Measurements from ENCODE around the gene PRDM16. TPM values are rescaled to one million over a fixed set of nuclear protein-coding genes. Genes with fewer than 3 reads are reported as not detected.

PRDM16 gene
- total and polyA plus RNA-seq, 2 donors (not counting 1 experiment from before 2014, with no cell fraction given): 0.03 to 0.12 TPM

DNA sequence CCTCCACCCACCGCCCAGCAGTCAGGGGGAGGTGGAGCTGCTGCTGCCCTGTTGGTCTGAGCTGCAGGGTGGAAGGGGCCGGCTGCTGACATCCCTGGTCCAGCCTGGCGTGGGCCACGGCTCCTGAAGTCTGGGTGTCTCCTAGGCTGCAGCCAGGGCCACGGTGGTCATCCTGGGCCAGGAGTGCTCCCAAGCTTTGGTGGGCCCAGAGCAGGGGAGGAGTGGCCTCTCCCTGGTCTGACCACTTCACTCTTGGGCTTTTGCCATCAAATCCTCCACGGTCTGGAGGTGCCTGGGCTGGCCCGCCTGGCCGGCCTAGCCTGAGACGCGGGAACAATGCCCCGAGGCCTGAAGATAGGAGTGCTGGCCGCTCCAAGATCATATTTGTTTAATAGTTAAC lies 5.8 kb downstream of the PRDM16 start:
- no peak overlapping the region for H3K27ac ChIP-seq (ENCODE audit: low read length in 2 of 2)
- ChIA-PET CTCF (no interaction called here), POLR2A (no interaction called here)
- H3K4me3 ChIP-seq (ENCODE audit: control extremely low read depth in 1 of 5, extremely low read depth in 1 of 5, insufficient read depth in 1 of 5, low read depth in 2 of 5, low read length in 4 of 5): no peak overlapping the region
- no peaks in the 10 kb centered on the region for H3K36me3 ChIP-seq (replicated peaks in 1 of 2; ENCODE audit: control extremely low read depth in 1 of 2, control insufficient read depth in 1 of 2, extremely low read depth in 1 of 2, insufficient read depth in 2 of 2, low read length in 1 of 2)
- H3K4me2 ChIP-seq (replicated peaks; ENCODE audit: low read depth, low read length, poor library complexity, severe bottlenecking): no peak overlapping the region
- no peak for TF ChIP-seq EZH2 (IDR thresholded peaks at IDR 0.05; ENCODE audit: borderline replicate concordance, insufficient read depth, low read depth, low read length, poor library complexity, severe bottlenecking)
- TF ChIP-seq, protein P1, sequence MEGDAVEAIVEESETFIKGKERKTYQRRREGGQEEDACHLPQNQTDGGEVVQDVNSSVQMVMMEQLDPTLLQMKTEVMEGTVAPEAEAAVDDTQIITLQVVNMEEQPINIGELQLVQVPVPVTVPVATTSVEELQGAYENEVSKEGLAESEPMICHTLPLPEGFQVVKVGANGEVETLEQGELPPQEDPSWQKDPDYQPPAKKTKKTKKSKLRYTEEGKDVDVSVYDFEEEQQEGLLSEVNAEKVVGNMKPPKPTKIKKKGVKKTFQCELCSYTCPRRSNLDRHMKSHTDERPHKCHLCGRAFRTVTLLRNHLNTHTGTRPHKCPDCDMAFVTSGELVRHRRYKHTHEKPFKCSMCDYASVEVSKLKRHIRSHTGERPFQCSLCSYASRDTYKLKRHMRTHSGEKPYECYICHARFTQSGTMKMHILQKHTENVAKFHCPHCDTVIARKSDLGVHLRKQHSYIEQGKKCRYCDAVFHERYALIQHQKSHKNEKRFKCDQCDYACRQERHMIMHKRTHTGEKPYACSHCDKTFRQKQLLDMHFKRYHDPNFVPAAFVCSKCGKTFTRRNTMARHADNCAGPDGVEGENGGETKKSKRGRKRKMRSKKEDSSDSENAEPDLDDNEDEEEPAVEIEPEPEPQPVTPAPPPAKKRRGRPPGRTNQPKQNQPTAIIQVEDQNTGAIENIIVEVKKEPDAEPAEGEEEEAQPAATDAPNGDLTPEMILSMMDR (IDR thresholded peaks at IDR 0.05): no peak
- no peak for ATAC-seq (ENCODE audit: low read depth)
- H3K27me3 ChIP-seq (replicated peaks in 1 of 4; ENCODE audit: control extremely low read depth in 1 of 4, control insufficient read depth in 3 of 4, insufficient read depth in 4 of 4, low read length in 3 of 4): peaks cover 0 to 40% (median 1%) of the 10 kb centered on the region in 4 experiments
- H3K9me3 ChIP-seq (ENCODE audit: control extremely low read depth in 1 of 3, control insufficient read depth in 2 of 3, insufficient read depth in 1 of 3, low read length in 2 of 3): peaks cover 0 to 11% (median 0%) of the 10 kb centered on the region in 3 donors
- no peaks in the 10 kb centered on the region for H3K9me3 Mint-ChIP-seq (ENCODE audit: insufficient read depth)
- H3K27ac Mint-ChIP-seq: no peak overlapping the region
- H3K4me1 ChIP-seq (ENCODE audit: control insufficient read depth in 2 of 2, insufficient read depth in 2 of 2, low read length in 2 of 2): no peaks in the 10 kb centered on the region
- H3K4me1 Mint-ChIP-seq: no peaks in the 10 kb centered on the region
- H3K79me2 ChIP-seq (ENCODE audit: control insufficient read depth, insufficient read depth, low read length): no peaks in the 10 kb centered on the region
- H3K27me3 Mint-ChIP-seq: peaks cover 32% of the 10 kb centered on the region
- intact Hi-C loops (cut with micrococcal nuclease): no loop called here
- no peak for DNase-seq
- H3K4me3 Mint-ChIP-seq: no peak overlapping the region
- H4K20me1 ChIP-seq (ENCODE audit: control insufficient read depth, insufficient read depth, low read length, poor library complexity, severe bottlenecking): no peaks in the 10 kb centered on the region
- H3K9ac ChIP-seq (ENCODE audit: low read length): no peak overlapping the region
- H2AFZ ChIP-seq (ENCODE audit: insufficient read depth, low read depth, low read length, poor library complexity, severe bottlenecking): no peak overlapping the region
- 93% methylated on average over 5 of the region's 12 CpGs for WGBS (ENCODE audit: insufficient coverage)

DNA sequence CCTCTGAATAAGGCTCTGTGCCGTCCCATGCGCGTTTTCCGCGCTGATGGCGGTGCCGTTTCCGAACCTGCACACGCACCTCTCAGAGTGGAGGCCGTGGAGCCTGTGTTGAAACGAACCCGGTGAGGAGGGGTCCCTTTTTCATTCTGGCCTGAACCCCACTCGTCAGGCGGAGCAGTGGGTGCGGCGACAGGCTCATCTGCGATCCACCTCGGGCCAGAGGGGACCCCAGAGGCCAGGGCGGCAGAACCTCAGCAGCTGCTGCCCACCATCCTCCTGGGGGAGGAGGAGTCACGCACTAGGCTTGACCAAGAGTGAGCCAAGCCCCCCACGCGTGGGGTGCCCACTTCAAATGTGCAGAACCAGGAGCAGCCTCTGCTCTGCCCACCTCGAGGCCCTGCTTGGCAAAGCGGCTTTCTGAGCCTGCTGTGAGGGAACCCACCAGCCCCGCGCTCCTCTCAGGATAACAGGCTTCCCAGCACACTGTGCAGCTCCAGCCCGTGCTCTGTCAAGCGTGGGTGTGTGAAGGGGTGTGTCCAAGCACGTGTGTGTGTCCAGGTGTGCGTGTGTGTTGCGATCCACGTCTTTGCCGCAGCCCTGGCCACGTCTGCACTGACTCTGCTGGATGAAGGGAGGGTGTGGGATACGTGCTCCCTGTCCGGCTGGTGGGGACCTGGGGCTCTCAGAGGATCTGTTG lies 6.8 kb downstream of the PRDM16 start:
- intact Hi-C loops (cut with micrococcal nuclease): no loop called here
- Histone ChIP-seq H3K79me2 (ENCODE audit: control insufficient read depth, insufficient read depth, low read length) (no peaks in the 10 kb centered on the region), H3K4me2 (replicated peaks; ENCODE audit: low read depth, low read length, poor library complexity, severe bottlenecking) (no peak overlapping the region), H3K36me3 (replicated peaks in 1 of 2; ENCODE audit: control extremely low read depth in 1 of 2, control insufficient read depth in 1 of 2, extremely low read depth in 1 of 2, insufficient read depth in 2 of 2, low read length in 1 of 2) (no peaks in the 10 kb centered on the region), H4K20me1 (ENCODE audit: control insufficient read depth, insufficient read depth, low read length, poor library complexity, severe bottlenecking) (no peaks in the 10 kb centered on the region), H3K4me1 (ENCODE audit: control insufficient read depth in 2 of 2, insufficient read depth in 2 of 2, low read length in 2 of 2) (no peaks in the 10 kb centered on the region), H3K9me3 (ENCODE audit: control extremely low read depth in 1 of 3, control insufficient read depth in 2 of 3, insufficient read depth in 1 of 3, low read length in 2 of 3) (peaks cover 0 to 11% (median 0%) of the 10 kb centered on the region in 3 donors), H3K27me3 (replicated peaks in 1 of 4; ENCODE audit: control extremely low read depth in 1 of 4, control insufficient read depth in 3 of 4, insufficient read depth in 4 of 4, low read length in 3 of 4) (peaks cover 0 to 39% (median under 1%) of the 10 kb centered on the region in 4 experiments), H3K9ac (ENCODE audit: low read length) (no peak overlapping the region), H3K27ac (ENCODE audit: low read length in 2 of 2) (no peak overlapping the region), H3K4me3 (ENCODE audit: control extremely low read depth in 1 of 5, extremely low read depth in 1 of 5, insufficient read depth in 1 of 5, low read depth in 2 of 5, low read length in 4 of 5) (no peak overlapping the region), H2AFZ (ENCODE audit: insufficient read depth, low read depth, low read length, poor library complexity, severe bottlenecking) (no peak overlapping the region)
- ATAC-seq (ENCODE audit: low read depth) (no peak), DNase-seq (no peak)
- Mint-ChIP-seq H3K4me1 (no peaks in the 10 kb centered on the region), H3K9me3 (ENCODE audit: insufficient read depth) (no peaks in the 10 kb centered on the region), H3K4me3 (no peak overlapping the region), H3K27me3 (peaks cover 32% of the 10 kb centered on the region), H3K27ac (no peak overlapping the region)
- TF ChIP-seq, protein P1 (IDR thresholded peaks at IDR 0.05): no peak
- TF ChIP-seq EZH2 (IDR thresholded peaks at IDR 0.05; ENCODE audit: borderline replicate concordance, insufficient read depth, low read depth, low read length, poor library complexity, severe bottlenecking): no peak
- ChIA-PET CTCF (no interaction called here), POLR2A (no interaction called here)
- WGBS (ENCODE audit: insufficient coverage): 92% methylated on average over 36 of the region's 36 CpGs
